ENCODE results near the gene RBMXL2.

The RBMXL2 gene
- total RNA-seq: 0 reads per million in 18 experiments

DNA sequence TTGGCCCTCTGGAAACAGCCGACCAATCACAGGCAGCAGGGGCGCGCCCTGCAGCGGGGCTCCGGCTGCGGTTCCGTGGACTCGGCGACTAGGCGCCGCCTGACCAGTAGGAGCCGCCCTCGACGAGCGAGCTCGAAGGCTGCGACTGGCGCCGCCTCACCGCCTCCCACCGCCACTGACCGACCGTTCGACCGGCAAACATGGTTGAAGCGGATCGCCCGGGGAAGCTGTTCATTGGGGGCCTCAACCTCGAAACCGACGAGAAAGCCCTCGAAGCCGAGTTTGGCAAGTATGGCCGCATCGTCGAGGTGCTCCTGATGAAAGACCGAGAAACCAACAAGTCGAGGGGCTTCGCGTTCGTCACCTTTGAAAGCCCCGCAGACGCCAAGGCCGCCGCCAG is at the start of gene RBMXL2:
RBMXL2 (plus strand) TSS at position 78 of the 400 bp plus-strand sequence; CDS start at position 201, 123 bp downstream.
- DNase-seq: no peak

DNA sequence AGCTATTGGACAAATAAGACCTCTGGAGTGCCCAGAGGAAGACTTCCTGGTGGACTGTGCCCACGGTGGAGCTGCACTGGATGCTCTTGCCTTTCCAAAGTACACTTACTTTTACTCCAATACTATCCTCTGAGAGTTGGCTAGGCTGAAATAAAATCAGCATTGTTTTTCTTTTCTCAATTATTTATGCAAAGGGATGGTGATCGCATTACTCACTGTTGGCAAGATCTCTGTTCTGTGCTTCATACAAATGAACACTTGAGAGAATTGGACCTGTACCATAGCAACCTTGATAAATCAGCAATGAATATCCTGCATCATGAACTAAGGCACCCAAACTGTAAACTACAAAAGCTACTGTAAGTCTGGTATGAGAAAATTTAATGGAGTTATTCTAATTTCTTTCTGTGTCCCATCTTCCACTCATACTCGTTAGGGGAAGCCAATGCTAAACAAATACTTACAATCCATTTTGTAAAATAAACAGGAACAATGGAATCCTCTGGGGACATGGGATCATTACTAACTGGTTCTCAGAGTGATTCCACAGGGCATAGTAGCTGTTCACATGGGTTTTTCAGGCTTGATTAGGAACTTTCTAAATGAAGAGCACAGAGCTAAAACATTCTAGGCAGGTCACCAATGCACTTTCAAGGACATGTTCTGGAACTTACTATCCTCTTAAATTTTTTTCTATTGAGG is 42.2 kb upstream of the RBMXL2 start:
- no peak for DNase-seq

DNA sequence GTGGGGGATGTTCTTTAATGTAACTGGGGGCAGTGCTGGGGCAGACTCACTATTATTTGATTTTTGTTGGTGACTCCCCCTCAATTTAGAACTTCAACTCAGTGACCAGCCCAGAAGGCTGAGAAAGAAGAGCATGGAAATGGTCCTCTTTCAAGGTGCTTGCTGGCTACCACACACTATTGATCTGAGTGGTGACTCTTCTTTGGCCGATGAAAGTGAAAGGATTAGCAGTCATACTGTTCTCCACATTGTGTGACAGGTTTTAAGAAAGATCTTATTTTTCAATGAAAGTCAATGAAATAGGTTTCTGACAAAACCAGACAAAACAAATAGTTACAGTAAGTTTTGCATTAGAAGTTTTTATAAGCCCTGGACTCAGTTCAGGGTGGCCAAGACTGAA is 38.6 kb upstream of the RBMXL2 start:
- DNase-seq: no peak

DNA sequence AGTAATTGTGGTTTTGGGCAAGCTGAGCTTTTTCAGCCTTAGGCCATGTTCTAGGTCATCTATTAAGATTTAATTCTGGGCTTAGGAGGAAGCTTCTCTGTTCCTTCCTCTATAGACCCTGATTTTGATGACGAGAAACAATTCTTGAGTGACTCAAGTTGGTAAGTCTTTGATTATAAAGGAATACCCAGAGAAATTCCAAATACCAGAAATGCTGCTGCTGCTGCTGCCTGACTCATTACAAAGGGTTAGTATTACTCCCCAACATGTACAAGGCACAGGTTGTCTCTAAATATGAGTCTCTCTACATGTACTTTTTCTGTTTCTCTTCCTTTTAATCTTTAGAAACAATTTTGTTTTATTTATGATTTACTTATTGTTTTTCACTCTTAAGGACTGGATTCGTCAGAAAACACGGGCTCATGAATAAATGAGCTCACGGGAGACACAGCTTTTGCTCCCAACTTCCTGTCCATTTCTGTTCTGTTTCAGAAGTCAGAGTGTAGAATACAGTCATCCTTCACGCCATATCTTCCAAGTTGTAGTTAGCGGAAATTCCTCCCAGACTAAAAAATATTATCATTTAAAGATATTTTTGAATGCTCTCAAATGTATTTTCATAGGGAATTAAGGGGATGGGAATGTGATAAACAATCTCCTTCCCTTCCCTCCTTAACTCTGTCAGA is 31.8 kb upstream of the RBMXL2 start:
- no peak for DNase-seq

DNA sequence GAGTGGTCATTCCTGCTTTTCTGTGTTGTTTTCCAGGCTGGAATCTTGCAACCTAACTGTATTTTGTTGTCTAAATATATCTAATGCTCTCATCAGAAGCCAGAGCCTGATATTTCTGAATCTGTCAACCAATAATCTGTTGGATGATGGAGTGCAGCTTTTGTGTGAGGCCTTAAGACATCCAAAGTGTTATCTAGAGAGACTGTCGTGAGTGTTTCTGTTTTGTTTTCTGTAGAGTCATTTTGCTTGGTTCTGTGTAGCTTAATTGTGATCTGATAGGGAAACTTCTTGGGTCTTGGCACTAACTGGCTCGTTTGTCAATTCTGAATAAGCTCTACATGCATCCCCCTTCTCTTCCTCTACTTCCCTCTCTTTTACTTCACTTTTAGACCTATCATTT is 31.2 kb upstream of the RBMXL2 start:
- DNase-seq: no peak

DNA sequence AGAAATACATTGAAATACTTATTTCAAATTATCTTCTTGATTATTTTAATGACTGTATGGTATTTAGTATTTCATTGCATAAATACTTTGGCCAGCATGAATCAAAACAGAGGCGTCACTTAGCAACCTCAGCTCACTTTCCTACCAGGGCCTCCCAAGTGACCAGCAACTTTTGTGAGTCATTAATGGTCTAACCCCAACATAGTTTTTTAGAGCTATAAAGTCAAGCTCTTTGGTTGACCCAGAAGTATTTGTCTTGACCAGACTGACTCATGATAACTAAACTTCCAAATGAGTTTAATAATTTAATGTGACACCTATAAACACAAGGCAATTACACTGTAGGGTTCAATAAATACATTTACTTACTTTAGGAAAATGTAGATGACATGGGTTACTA is 27.9 kb upstream of the RBMXL2 start:
- no peak for DNase-seq

DNA sequence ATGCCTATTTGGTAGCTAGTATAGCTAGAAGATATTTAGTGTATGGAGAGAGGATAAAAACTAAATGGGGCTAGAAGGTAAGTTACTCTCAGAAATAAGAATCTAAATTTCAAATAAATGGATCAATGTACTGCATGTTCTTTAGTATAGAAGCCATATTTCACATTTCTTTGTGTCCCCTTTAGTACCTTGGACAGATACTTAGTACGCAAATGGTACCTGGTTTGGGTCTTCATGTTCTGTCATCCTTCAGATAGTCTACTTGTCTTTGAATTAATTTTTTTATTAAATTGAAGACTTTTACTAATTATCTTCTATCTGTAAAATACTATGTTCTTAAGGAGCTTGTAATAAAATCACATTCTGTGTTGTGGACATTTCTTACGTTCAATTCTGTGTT is 26.3 kb upstream of the RBMXL2 start:
- no peak for DNase-seq

DNA sequence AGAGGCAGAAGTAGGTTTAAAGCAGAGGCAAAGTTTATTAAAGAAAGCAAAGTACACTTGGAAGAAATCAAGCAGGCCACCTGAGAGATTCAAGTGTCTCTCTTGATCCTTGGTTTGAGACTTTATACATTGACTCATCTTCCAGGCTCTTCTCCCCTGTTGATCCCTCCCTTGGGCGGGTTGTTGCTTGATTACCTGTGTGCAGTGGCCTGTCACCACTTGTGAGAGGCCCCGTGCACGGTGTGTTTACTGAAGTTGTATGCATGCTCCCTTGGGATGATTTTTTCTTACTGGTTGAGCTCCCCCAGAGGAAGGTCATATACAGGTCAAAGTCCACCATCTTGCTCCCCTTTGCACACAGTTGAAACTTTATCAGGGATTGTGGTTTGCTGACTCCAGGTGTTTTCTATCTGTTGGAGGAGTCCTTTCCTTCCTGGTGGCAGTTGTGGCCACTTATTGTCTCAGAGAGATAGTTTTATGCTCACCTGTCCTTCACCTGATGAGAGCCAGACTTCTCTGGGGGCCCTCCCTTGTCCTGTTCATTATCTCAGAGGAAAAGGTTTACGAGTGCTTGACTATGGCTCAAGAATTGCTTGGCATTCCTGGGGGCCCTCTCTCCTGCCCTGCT is 16.3 kb upstream of the RBMXL2 start:
- DNase-seq: no peak

DNA sequence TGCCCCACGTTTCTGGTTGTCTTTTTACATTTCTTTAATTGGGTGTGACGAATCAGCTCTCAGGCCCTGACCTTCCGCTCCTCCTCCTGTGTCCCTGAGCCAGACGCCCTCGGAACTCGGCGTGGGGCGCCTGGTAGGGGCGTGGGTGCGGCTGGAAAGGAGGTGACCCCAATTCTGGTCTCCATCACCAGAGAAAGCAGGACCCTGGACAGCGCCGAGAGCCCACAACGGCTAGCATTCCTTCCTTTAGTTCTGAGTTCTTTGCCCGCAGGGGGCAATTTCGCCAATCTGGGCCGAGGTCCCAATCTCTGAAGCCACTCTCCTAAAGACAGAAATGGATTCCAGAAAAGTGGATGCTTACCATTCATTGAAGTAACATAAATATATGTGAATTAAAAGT is 11.7 kb upstream of the RBMXL2 start:
- no peak for DNase-seq

DNA sequence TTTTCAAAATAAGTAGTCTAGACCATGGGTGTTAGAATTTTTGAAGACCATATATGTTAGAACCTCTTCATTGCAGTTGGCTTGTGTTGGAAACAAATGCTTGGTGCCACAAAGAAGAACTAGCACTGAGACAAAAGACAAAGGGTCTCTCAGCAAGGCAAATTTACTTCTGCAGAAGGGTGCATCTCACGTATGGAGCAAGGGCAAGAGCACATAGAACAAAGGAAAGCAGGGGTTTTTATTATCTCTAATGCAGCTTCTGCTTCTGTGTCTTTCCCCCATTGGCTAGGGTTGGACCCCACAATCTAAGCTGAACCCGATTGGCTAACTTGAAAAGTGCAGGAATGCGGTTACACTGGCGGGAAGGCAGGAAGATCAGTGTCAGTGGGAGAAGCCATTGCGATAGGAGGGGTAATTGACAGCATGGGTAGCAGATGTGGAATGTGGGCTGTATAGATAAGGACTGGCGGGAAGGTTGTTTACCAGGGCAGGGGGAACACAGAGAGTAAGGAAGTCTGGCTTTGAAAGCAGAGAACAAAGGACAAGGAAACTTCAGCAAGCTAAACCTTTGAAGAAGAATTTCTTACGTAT is 9.2 kb upstream of the RBMXL2 start:
- DNase-seq: no peak

DNA sequence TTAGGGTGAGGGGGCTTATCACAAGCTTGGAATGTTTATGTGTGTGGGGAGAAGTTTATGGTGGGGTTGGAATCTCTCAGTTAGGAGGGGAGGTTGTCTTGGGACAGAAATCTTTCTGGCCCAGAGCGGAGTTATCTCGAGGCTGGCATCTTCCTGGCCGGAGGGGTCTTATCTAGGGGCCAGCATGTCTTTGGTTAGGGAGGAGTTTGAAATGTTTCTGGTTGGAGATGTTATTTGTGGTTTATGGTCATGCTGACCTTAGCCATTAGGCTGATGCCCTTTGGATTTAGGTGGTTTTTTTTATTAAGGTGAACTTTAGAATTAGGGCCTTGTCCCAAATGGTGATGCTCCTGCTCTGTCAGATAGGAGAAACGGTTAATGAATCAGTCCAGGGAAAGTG is 7.9 kb upstream of the RBMXL2 start:
- no peak for DNase-seq

DNA sequence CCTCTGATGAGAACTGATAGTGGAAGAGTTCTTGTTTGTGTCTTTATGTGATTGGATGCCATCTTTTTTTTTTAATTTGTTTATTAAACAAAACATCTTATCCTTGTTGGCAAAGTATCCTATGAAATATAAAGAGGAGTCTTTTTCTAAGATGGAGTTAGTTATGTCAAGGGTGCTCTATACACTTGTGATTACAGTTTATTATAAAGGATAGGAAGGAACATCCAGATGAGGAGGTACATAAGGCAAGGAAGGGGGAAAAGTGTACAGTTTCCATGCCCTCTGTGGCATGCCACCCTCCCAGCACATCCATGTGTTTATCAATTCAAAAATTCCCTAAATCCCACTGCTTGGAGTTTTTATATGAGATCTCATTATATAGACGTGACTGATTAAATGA is 7.4 kb upstream of the RBMXL2 start:
- DNase-seq: no peak

DNA sequence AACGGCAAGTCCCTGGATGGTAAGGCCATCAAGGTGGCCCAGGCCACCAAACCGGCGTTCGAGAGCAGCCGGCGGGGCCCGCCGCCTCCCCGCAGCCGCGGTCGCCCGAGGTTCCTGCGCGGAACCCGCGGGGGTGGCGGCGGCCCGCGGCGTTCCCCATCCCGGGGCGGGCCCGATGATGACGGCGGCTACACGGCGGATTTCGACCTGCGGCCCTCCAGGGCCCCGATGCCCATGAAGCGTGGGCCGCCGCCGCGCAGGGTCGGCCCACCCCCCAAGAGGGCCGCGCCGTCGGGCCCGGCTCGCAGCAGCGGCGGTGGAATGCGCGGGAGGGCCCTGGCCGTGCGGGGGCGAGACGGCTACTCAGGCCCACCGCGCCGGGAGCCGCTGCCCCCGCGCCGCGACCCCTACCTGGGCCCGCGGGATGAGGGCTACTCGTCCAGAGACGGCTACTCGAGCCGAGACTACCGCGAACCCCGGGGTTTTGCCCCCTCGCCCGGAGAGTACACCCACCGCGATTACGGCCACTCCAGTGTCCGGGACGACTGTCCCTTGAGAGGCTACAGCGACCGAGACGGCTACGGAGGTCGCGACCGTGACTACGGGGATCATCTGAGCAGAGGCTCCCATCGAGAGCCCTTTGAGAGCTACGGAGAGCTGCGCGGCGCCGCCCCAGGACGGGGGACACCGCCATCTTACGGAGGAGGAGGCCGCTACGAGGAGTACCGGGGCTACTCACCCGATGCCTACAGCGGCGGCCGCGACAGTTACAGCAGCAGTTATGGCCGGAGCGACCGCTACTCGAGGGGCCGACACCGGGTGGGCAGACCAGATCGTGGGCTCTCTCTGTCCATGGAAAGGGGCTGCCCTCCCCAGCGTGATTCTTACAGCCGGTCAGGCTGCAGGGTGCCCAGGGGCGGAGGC is 792 bp downstream of the RBMXL2 start:
- no peak for DNase-seq

DNA sequence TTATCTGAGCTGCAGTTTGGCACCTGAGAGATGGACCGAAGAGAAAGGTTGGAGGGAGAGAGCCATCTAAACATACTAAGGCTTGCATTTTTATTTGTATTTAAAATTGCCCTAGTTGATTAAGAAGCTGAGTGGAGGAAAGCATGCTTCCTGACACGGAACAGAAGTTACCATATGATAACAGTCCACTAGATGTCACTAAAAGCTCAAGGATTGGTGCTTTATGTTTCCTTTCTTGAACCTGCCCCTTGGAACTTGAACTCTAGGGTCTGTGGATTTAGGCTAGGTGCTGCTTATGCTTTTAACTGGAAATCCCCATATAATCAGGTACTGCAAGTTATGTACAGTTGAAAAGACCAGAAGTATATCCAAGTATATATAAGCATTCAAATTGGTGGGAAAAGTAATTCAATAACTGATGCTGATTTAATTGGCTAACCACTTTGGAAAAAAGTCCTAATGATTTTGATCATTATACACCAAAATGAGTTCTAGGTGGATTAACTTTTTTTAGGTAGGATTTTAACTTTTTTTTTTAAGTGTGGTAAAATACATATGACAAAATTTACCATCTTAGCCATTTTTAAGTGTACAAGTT is 9.5 kb downstream of the RBMXL2 start:
- peak; percentile 48 to 63 for DNase-seq

DNA sequence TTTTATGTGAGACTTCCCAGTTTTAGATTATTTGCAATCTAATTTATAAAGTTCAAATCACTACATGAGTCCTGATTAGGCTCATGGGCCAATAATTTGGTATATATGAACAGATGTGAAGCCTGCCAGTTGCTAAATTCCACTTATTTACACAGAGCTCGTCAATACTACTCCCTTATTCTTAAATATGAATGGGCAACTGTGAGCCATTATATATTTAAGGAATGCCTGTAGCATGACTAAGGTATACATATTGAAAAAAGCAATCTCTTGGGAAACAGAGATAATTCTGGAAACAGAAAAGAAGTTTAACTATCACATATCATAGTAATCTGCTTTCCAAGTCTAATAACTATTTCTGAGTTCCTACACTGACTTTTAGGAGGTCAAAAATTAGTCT is 27.0 kb downstream of the RBMXL2 start:
- DNase-seq: no peak

DNA sequence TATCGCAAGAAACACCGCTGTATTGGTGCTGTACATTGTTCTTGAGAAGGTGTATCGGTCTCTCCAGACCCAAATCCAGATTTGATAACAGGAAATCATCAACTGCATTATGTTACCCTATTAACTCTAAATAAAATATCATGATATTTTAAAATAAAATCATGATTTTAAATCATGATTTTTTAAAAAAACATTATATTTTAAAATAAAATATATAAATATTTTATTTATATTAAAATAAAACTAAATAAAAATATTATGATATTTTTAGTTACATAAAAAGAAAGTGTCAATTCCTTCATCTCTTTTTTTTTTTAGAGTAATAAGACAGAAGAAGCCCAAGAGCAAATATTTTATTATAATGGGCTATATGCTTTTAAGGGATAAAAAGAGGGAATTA is 27.6 kb downstream of the RBMXL2 start:
- DNase-seq: no peak

DNA sequence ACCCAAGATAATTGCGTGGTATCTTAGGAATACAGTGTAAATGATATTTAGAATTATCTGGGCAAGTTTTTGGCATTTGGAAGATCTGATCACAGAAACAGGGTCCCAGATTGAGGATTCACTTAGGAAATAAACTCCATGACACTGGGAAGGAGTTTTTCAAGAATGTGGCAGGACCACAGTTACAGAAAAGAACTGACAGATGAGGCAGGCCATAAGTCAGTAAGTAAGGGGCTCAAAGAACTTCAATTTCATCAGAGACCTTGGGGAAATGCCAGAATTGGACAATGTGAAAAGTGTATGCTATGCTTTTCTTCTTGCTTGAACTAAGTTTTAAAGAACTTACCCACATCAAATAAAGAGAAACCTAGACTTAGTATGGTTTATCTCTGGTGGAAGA is 49.3 kb downstream of the RBMXL2 start:
- no peak for DNase-seq
